Measurements from ENCODE around the gene IFI35.

GRCh38 chr17:43033948-43034881 is 27.6 kb downstream of the IFI35 start:
- no peak for TF ChIP-seq CTCF (IDR thresholded peaks at IDR 0.05)
- no peak for TF ChIP-seq EP300 (IDR thresholded peaks at IDR 0.05)
- no peak for TF ChIP-seq POLR2A (IDR thresholded peaks at IDR 0.05)
